Measurements from ENCODE around the gene NRXN3.
A peak's percentile ranks its signal among the peaks of the same experiment; 100 is the strongest.
"Not testable (repeated sequence)": the region's sequence is repeated elsewhere in the genome, so short reads cannot be mapped to it uniquely, and the experiment has no call there.

The NRXN3 gene

GRCh38 chr14:78486081-78486480 lies 315.9 kb downstream of the NRXN3 start:
- no peak for DNase-seq

GRCh38 chr14:78486621-78487020 lies 316.4 kb downstream of the NRXN3 start:
- no peak for DNase-seq

- not testable (repeated sequence) for DNase-seq
These were observed 317.4 kb downstream of the NRXN3 start for GRCh38 chr14:78487573-78487972.

- no peak for DNase-seq
These were observed 318.8 kb downstream of the NRXN3 start for GRCh38 chr14:78488938-78489337.

- DNase-seq = no peak
These were observed 320.9 kb downstream of the NRXN3 start for GRCh38 chr14:78491048-78491447.

DNA sequence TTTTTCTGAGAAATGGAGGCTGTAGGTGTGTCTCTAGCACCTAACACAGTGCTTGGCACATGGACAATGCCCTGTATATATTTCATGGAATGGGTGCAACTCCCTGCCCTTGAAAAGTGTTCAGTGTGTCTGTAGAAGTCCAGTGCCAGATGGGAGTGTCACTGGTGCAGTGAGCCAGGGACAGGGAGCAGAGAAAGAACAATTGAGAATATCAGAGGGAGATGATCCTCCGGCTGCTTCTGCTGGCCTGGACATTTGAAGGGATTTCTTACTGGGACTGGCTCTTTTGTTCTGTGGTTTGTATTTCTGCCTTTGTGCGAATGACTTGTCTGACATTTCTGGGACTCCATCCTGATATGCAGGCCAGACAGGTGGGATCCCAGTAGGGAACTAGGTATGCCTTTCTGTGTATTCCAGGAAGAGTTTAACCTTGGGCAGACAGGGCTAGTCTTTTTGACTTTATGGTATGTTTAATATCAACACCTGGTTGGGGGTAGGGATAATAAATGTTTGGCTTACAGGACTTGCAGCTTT lies 328.0 kb downstream of the NRXN3 start:
- DNase-seq = peak in 12 of 51 donors; percentile 0 to 23 (median 6)

GRCh38 chr14:78501909-78502308 lies 331.7 kb downstream of the NRXN3 start:
- DNase-seq = no peak

DNA sequence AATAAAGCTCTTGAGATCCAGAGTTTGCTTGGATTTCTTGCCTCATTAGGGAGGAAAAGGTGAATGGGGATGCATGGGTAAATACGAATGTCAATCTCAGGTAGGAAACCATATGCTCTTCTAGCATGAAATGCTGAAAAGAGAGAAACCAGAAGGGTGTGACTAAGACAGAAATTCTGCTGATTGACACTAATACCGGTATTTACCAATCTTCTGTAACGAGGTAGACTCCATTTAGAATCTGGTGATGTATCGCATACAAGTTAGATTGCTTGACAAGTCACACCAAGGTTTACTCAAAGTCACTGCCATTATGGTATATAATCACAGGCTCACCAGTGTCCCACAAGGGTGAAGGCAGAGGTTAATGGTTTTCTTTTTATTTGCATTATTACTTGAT lies 337.9 kb downstream of the NRXN3 start:
- no peak for DNase-seq

DNA sequence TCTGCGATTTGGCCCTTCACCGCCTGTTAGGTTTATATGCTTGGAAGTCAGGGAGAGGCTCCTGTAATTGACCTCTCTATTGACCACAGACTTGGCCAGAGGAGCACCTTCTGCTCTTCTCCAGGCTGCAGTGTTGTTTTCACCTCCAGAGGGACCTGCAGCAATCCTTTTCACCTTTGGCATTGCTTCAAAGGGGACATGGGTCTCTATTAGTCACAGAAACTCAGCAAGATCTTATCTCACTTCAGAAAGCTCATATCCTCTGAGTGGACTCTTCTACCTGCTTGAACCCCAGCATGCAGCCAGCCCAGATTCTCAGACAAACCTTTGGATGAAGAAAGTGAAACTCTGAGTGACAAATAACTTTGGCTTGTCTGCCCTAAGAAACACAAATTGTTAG lies 339.3 kb downstream of the NRXN3 start:
- DNase-seq = no peak

DNA sequence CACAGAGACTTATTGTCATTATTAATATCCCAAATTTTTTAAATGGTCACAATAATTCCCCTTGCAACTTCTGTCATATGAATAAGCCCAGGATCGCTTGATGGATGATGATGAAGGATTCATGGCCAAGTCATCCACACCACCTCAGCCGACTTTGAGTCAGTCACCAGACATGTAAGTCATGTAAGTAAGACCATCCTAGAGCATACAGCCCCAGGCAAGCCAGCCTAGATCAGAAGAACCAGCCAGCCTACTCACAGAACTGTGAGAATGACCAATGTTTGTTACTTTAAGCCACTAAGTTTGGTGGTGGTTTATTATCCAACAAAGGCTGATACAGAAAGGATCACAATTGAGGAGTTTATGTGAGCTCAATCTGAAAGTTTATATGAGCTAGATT lies 341.8 kb downstream of the NRXN3 start:
- DNase-seq = peak in 1 of 51 donors; percentile 6

DNA sequence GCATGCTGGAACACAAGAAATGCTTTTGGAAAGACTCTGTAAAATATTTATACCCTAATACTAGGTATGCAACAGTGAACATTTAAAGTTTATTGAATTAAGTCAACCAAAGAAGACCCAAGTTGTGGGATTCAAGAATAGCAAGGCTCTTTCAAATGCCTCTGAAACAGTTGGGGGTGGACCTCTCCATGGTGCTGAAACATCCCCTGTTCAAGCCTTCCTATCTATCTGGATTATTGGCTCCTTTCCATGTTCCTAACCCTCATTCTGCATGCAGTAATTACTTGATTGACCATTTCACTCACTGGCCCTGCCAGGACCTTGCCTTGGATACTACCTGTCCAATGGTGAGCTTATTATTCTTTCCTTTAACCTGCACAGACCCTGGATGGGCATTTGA lies 349.7 kb downstream of the NRXN3 start:
- DNase-seq = peak in 5 of 51 donors; percentile 0 to 7 (median 3)

- no peak for DNase-seq
These were observed 354.0 kb downstream of the NRXN3 start for GRCh38 chr14:78524196-78524595.

- no peak for DNase-seq
These were observed 354.6 kb downstream of the NRXN3 start for GRCh38 chr14:78524766-78525165.

- DNase-seq = no peak
These were observed 359.9 kb downstream of the NRXN3 start for GRCh38 chr14:78530078-78530477.

- DNase-seq = no peak
These were observed 364.0 kb downstream of the NRXN3 start for GRCh38 chr14:78534141-78534540.

GRCh38 chr14:78535041-78535440 lies 364.9 kb downstream of the NRXN3 start:
- DNase-seq = no peak

GRCh38 chr14:78541788-78542187 lies 371.6 kb downstream of the NRXN3 start:
- DNase-seq = not testable (repeated sequence)

DNA sequence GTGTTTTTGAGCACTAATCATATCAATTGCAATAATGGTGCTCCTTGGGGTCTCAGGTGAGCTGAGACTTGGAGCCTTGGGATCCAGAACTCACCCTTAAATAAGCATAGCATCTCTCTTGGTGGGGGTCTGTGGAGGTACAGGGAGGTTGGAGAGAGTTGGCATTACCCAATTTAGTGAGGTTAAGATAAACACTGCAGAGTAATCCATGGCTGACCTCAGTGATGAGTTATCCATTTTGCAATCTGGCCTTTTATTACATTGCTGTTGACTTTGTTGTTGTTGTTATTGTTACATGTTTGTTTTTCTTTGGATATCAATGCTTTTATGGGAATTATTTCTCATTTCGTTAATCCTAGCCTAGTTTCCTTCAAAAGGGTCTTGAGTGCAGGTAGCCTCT lies 373.3 kb downstream of the NRXN3 start:
- DNase-seq = no peak

DNA sequence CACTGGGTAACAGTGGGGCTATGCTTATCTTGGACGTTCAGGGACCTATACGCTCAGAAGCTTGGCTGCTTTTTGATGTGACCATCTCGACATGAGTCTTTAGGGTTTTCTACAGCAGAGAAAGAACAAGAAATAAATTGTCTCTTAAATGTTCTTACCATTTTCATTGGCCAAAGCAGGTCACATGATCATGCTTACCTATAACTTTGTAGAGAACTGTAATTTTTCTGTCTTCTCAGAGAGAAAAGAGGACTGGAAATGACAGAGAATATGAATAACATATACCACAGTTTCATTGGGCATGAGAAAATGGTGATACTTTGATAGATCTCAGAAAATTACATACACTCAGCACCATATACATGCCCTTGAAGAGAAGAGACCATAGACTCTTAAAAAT lies 390.9 kb downstream of the NRXN3 start:
- no peak for DNase-seq

- peak in 50 of 51 donors; percentile 4 to 90 (median 71) for DNase-seq
These were observed 396.1 kb downstream of the NRXN3 start for GRCh38 chr14:78566026-78566858.

DNA sequence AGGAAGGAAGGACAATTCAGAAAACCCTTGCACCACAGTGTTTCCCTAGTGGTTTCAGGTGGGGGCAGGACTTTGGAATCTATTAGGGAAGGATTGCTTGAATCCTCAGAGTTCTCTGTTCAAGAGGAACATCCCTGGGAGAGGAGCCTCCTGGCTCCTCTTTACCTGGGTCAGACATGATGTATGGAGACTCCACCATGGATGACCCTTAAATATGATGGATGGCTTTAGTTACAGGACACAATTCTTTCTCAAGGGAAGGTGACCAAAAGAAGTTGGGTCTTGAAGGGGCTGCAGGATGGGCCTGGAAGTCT lies 396.6 kb downstream of the NRXN3 start:
- DNase-seq = no peak

DNA sequence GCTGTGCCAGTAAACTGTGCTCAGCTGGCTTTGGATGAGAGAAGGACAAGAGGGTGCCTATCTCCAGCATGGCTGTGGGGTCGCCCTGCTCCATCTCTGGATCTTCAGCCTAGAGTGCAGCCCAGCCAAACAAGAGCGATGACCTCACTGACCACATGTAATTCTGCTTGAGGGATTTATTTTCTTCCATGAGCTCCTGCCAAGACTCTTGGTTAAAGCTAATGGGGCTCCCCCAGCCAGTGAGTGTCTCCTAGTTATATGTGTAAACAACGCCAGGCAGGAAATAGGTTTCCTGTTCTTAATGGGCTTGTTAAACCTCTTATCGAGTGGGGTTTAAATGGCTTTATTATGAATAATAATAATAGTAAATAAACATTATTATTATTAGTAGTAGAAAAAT lies 397.2 kb downstream of the NRXN3 start:
- no peak for DNase-seq

DNA sequence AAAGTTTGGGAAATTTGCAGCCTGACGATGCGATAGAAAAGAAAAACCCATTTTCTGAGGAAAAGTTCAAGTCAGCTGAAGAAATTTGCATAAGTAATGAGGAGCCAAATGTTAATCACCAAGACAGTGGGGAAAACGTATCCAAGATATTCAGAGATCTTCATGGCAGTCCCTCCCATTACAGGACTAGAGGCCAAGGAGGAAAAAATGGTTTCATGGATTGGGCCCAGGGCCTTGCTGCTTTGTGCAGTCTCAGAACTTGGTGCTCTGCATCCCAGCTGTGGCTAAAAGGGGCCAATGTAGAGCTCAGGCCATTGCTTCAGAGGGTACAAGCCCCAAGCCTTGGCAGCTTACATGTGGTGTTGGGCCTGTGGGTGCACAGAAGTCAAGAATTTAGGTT lies 403.6 kb downstream of the NRXN3 start:
- DNase-seq = not testable (repeated sequence)

All from hypothalamus (tissue), 51 donors.